Measurements from ENCODE around the gene GNG3. TPM values are rescaled to one million over a fixed set of nuclear protein-coding genes. Genes with fewer than 3 reads are reported as not detected.

GNG3 gene
- total RNA-seq, 1 experiment from 2014 or later, result not detected

DNA sequence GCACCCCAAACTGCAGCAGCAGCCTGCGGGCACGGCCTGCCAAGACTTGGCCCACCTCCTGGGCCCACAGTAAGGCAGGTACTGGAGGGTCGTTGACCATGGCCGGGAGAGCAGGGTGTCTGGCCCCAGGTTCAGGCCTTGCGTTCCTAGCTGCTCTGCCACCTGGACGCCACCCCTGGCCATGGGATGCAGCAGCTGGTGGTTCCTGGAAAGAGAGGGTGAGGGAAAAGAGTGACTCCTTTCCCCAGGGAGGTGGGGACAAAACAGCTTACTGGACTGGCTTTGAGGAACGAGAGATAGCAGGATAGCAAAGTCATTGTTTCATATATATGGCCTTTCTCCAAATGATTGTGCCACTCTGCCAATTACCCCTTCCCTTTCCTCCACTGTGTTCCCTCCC lies 2.1 kb upstream of the GNG3 start:
- no peaks in the 10 kb centered on the region for H3K9me3 ChIP-seq (ENCODE audit: low read length)
- no peaks in the 10 kb centered on the region for H3K27me3 ChIP-seq (ENCODE audit: low read length)
- no peak for TF ChIP-seq EZH2phosphoT487 (IDR thresholded peaks at IDR 0.05; ENCODE audit: borderline replicate concordance, low read length)
- TF ChIP-seq, protein P1, sequence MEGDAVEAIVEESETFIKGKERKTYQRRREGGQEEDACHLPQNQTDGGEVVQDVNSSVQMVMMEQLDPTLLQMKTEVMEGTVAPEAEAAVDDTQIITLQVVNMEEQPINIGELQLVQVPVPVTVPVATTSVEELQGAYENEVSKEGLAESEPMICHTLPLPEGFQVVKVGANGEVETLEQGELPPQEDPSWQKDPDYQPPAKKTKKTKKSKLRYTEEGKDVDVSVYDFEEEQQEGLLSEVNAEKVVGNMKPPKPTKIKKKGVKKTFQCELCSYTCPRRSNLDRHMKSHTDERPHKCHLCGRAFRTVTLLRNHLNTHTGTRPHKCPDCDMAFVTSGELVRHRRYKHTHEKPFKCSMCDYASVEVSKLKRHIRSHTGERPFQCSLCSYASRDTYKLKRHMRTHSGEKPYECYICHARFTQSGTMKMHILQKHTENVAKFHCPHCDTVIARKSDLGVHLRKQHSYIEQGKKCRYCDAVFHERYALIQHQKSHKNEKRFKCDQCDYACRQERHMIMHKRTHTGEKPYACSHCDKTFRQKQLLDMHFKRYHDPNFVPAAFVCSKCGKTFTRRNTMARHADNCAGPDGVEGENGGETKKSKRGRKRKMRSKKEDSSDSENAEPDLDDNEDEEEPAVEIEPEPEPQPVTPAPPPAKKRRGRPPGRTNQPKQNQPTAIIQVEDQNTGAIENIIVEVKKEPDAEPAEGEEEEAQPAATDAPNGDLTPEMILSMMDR (conservative IDR thresholded peaks at IDR 0.05; ENCODE audit: low read depth, low read length), result 0 out of 2 replicates have a peak, but pooled peaks have one; percentile 10
- peaks cover 17% of the 10 kb centered on the region for H3K36me3 ChIP-seq (ENCODE audit: low read depth, low read length)
- H3K4me2 ChIP-seq (ENCODE audit: low read length), result peak overlapping the region; percentile 89
- H3K9me2 ChIP-seq (replicated peaks; ENCODE audit: low read length), result no peaks in the 10 kb centered on the region
- H3F3A ChIP-seq (ENCODE audit: low read length, unreplicated experiment), result peaks cover 6% of the 10 kb centered on the region
- H3K4me1 ChIP-seq (ENCODE audit: insufficient read depth, low read length), result peaks cover 17% of the 10 kb centered on the region
- ChIA-PET POLR2A (ENCODE audit: unreplicated experiment) (interaction anchor here (0.6 to 1.2 kb wide), 3 partner anchors 24 to 136 kb away, joined by 3 to 19 read pairs (median 4); partner anchors contain the start of gene TAF6L), CTCF (interaction anchor here (0.9 to 1.7 kb wide), 2 partner anchors 11 to 25 kb away, joined by 4 read pairs; no protein-coding TSS in a partner anchor)
- peak overlapping the region; percentile 87 for H3K4me3 ChIP-seq (ENCODE audit: low read length)
- peak overlapping the region; percentile 72 for H3K9ac ChIP-seq (ENCODE audit: low read length)
- H3K79me2 ChIP-seq (ENCODE audit: low read length), result 0 out of 2 replicates have a peak, but pooled peaks cover 5% of the 10 kb centered on the region
- H4K20me1 ChIP-seq (ENCODE audit: low read length), result no peaks in the 10 kb centered on the region
- H3K27ac ChIP-seq (ENCODE audit: low read length), result peak overlapping the region; percentile 54
- DNase-seq (peak; percentile 43), ATAC-seq (peak; percentile 31)
- H2AFZ ChIP-seq (ENCODE audit: low read length), result peak overlapping the region; percentile 88
- BruUV-seq (replicated peaks), result no TSS peak
- intact Hi-C loops (cut with micrococcal nuclease), result no loop called here

DNA sequence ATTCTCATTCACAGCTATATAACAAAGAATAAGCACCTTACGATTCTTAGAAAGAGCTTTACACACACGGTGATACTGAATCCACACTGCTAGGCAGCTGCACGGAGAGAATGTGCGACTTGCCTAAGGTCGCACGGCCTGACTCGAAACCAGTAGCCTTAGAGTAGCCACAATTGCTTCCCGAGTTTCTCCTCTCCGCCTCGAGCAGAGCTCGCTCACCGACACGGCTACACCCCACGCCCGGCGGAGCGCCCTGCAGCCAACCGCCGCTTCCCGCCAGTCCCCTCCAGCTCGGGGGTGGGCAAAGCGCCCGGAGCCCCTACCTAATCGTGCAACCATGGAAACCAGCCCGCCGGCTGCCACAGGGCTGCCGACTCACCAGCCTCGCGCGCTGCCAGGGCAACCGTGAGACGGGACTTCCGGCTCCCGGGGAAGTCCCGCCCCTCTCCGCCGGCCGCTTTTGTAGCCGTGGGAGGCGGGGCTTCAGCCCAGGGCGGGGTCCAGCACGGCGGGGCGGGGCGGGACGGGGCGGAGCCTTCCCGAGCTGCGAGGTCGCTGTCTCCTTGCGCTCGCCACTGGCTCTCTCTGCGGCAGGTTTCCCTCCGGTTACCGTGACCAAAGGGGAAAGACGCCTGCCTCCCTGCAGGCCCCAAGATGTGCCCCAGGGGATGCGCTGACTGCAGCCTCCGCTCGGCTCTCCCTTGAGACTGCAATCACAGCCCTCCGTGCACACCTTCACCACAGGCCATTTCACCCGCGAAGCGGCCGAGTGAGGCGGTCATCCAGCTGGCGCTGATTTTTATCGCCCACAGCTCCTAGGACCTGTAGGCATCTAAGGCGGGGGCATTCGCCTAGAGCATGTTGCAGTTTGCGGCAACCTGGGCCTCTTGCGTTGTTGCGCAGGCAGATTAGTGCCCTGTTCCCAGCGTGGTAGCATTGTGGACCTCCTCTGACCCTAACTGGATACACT lies 1.3 kb upstream of the GNG3 start:
- DNase-seq, result peak; percentile 97
- intact Hi-C loops (cut with micrococcal nuclease), result loop anchor here (2.0 kb wide), 1 partner anchor 23 kb away; the partner anchor contains the start of gene TTC9C
- no peak for TF ChIP-seq EZH2 (IDR thresholded peaks at IDR 0.05; ENCODE audit: low read length, unreplicated experiment)
- TF ChIP-seq, protein P1 (conservative IDR thresholded peaks at IDR 0.05; ENCODE audit: low read depth, low read length), result no peak
- TF ChIP-seq EZH2phosphoT487 (IDR thresholded peaks at IDR 0.05; ENCODE audit: borderline replicate concordance, low read length), result no peak

More for the DNA sequence above, 1.3 kb upstream of the GNG3 start:
- H3K4me2 ChIP-seq (ENCODE audit: low read length), result peak overlapping the region; percentile 89
- H3K79me2 ChIP-seq (ENCODE audit: low read length), result 0 out of 2 replicates have a peak, but pooled peaks cover 5% of the 10 kb centered on the region
- H3K9ac ChIP-seq (ENCODE audit: low read length), result peak overlapping the region; percentile 72
- CTCF ChIA-PET, result interaction anchor here (0.6 to 1.7 kb wide), 4 partner anchors 12 to 25 kb away, joined by 3 to 11 read pairs (median 4); partner anchors contain the start of gene HNRNPUL2
- peaks cover 6% of the 10 kb centered on the region for H3F3A ChIP-seq (ENCODE audit: low read length, unreplicated experiment)
- H3K4me1 ChIP-seq (ENCODE audit: insufficient read depth, low read length), result peaks cover 17% of the 10 kb centered on the region
- peak overlapping the region; percentile 87 for H3K4me3 ChIP-seq (ENCODE audit: low read length)
- peak overlapping the region; percentile 88 for H2AFZ ChIP-seq (ENCODE audit: low read length)
- POLR2A ChIA-PET (ENCODE audit: unreplicated experiment), result interaction anchor here (0.6 to 1.1 kb wide), 7 partner anchors 48 to 154 kb away, joined by 3 to 11 read pairs (median 5); partner anchors contain the start of genes TAF6L and ZBTB3
- peak; percentile 89 for ATAC-seq
- no peaks in the 10 kb centered on the region for H4K20me1 ChIP-seq (ENCODE audit: low read length)
- H3K27ac ChIP-seq (ENCODE audit: low read length), result peak overlapping the region; percentile 54
- TSS peak; percentile 19 for BruUV-seq (replicated peaks)
- no peaks in the 10 kb centered on the region for H3K9me2 ChIP-seq (replicated peaks; ENCODE audit: low read length)
- H3K27me3 ChIP-seq (ENCODE audit: low read length), result no peaks in the 10 kb centered on the region
- no peaks in the 10 kb centered on the region for H3K9me3 ChIP-seq (ENCODE audit: low read length)
- H3K36me3 ChIP-seq (ENCODE audit: low read depth, low read length), result peaks cover 18% of the 10 kb centered on the region
